GM12878 (cell line): ENCODE results near the gene TESK2. TPM values are rescaled to one million over a fixed set of nuclear protein-coding genes. Genes with fewer than 3 reads are reported as not detected.
A peak's percentile ranks its signal among the peaks of the same experiment; 100 is the strongest.

Source experiments
- BACH1 ChIP-seq: fragments of 450-650 bp; IDR thresholded peaks from 2 replicates; pipeline ENCODE4 v1.6.1; 2017; ENCODE audit warnings: mild to moderate bottlenecking, borderline replicate concordance
- EGR1 ChIP-seq, 2 experiments: IDR thresholded peaks; 1 replicate in 1 of 2; 2 replicates in 1 of 2; pipeline ENCODE4 v1.6.1; 2011 to 2012; ENCODE audit warnings: low read depth in 2 of 2, low read length in 2 of 2, borderline replicate concordance in 1 of 2, mild to moderate bottlenecking in 1 of 2, moderate library complexity in 1 of 2
- GABPA ChIP-seq: IDR thresholded peaks from 2 replicates; pipeline ENCODE4 v1.6.1; 2014; ENCODE audit warnings: antibody characterized with exemption, low read depth, mild to moderate bottlenecking, inconsistent platforms
- HDAC2 ChIP-seq: fragments of 200-600 bp; sonication (generic); IDR thresholded peaks from 2 replicates; pipeline ENCODE4 v1.6.1; 2017
- IRF4 ChIP-seq: IDR thresholded peaks from 2 replicates; pipeline ENCODE4 v1.6.1; 2011; ENCODE audit warnings: low read depth, low read length
- JUND ChIP-seq: IDR thresholded peaks from 2 replicates; pipeline ENCODE4 v1.6.1; 2012; ENCODE audit warnings: low read depth, mild to moderate bottlenecking, low read length, improper control_type of control experiment, moderate library complexity
- KLF5 ChIP-seq: fragments of 450-650 bp; IDR thresholded peaks from 2 replicates; pipeline ENCODE4 v1.6.1; 2014; ENCODE audit warnings: mild to moderate bottlenecking; ENCODE audit not compliant: partially characterized antibody
- NFIC ChIP-seq: IDR thresholded peaks from 2 replicates; pipeline ENCODE4 v1.6.1; 2012; ENCODE audit warnings: low read depth, mild to moderate bottlenecking, inconsistent platforms, low read length, moderate library complexity
- NFYA ChIP-seq: IDR thresholded peaks from 2 replicates; pipeline ENCODE4 v1.6.1; 2011; ENCODE audit warnings: low read depth, mild to moderate bottlenecking, low read length, improper control_type of control experiment, borderline replicate concordance
- NFYB ChIP-seq: IDR thresholded peaks from 2 replicates; pipeline ENCODE4 v1.6.1; 2011; ENCODE audit warnings: low read depth, mild to moderate bottlenecking, low read length, improper control_type of control experiment, moderate library complexity; ENCODE audit not compliant: insufficient read depth
- PAX5 ChIP-seq: IDR thresholded peaks from 2 replicates; pipeline ENCODE4 v1.6.1; 2011; ENCODE audit warnings: low read depth, low read length, borderline replicate concordance
- POLR2AphosphoS2 ChIP-seq: IDR thresholded peaks from 2 replicates; pipeline ENCODE4 v1.6.1; 2011; ENCODE audit warnings: low read depth, mild to moderate bottlenecking, low read length, improper control_type of control experiment, moderate library complexity
- POU2F2 ChIP-seq: IDR thresholded peaks from 3 replicates; pipeline ENCODE4 v1.6.1; 2011; ENCODE audit warnings: low read depth, mild to moderate bottlenecking, low read length, borderline replicate concordance
- RB1 ChIP-seq: fragments of 450-650 bp; formaldehyde crosslinking; IDR thresholded peaks from 2 replicates; pipeline ENCODE4 v1.6.1; 2017; ENCODE audit warnings: mild to moderate bottlenecking, borderline replicate concordance
- RUNX3 ChIP-seq: IDR thresholded peaks from 2 replicates; pipeline ENCODE4 v1.6.1; 2012; ENCODE audit warnings: low read length, inconsistent platforms
- SUZ12 ChIP-seq: fragments of 200-600 bp; sonication (generic); IDR thresholded peaks from one replicate; pipeline ENCODE4 v1.6.1; 2018; ENCODE audit warnings: antibody characterized with exemption, mild to moderate bottlenecking; ENCODE audit not compliant: unreplicated experiment
- ZBED1 ChIP-seq: IDR thresholded peaks from 2 replicates; pipeline ENCODE4 v1.6.1; 2016; ENCODE audit warnings: borderline replicate concordance
- ZNF217 ChIP-seq: fragments of 450-650 bp; IDR thresholded peaks from 2 replicates; pipeline ENCODE4 v1.6.1; 2017; ENCODE audit warnings: antibody characterized with exemption, mild to moderate bottlenecking
- ZNF24 ChIP-seq: fragments of 450-650 bp; IDR thresholded peaks from 2 replicates; pipeline ENCODE4 v1.6.1; 2017; ENCODE audit warnings: antibody characterized with exemption, mild to moderate bottlenecking
- polyA plus RNA-seq, 11 experiments: library from polyadenylated mRNA; depleted of rRNA in 4 of 11; unstranded in 6 of 11; stranded (reverse) in 5 of 11; fragments of >200 nt; fragmentation: Nextera tagmentation in 4 of 11; fragmentation: Illumina TruSeq in 1 of 11; extraction: Ambion mirVana in 4 of 11; extraction: Trizol in 1 of 11; gene quantifications; 1 replicate in 1 of 11; 2 replicates in 10 of 11; pipeline versions ENCODE4 v1.2.1 to v1.2.3, GENCODE V29; 2011 to 2016; ENCODE audit warnings: inconsistent platforms in 2 of 11, missing spikeins in 2 of 11, low read depth in 1 of 11
- total RNA-seq, 4 experiments: library from RNA; depleted of rRNA in 3 of 4; stranded (reverse); fragments of >200 nt in 3 of 4; fragmentation: Illumina TruSeq in 1 of 4; extraction: Trizol in 1 of 4; gene quantifications; 2 replicates each; pipeline versions ENCODE4 v1.2.1 to v1.2.3, GENCODE V29; 2013 to 2021
- TF ChIP-seq, protein P1 (sequence below): fragments of 450-650 bp; formaldehyde crosslinking; IDR thresholded peaks from 2 replicates; pipeline ENCODE4 v1.4.0; 2020; ENCODE audit warnings: mild to moderate bottlenecking, moderate library complexity
- TF ChIP-seq, protein P2 (sequence below): fragments of 450-650 bp; IDR thresholded peaks from 2 replicates; pipeline ENCODE4 v1.6.1; 2016; ENCODE audit warnings: mild to moderate bottlenecking
- TF ChIP-seq, protein P3 (sequence below): IDR thresholded peaks from 2 replicates; pipeline ENCODE4 v1.6.1; 2012; ENCODE audit warnings: low read depth, low read length, improper control_type of control experiment
- TF ChIP-seq, protein P4 (sequence below): fragments of 450-650 bp; IDR thresholded peaks from 2 replicates; pipeline ENCODE4 v1.6.1; 2016; ENCODE audit warnings: mild to moderate bottlenecking

TESK2 gene
- total and polyA plus RNA-seq, 10 of the 15 experiments (the other 5 are each of a cell fraction or from before 2014, with no cell fraction given): 2.2 to 10.0 (median 5.7) TPM

DNA sequence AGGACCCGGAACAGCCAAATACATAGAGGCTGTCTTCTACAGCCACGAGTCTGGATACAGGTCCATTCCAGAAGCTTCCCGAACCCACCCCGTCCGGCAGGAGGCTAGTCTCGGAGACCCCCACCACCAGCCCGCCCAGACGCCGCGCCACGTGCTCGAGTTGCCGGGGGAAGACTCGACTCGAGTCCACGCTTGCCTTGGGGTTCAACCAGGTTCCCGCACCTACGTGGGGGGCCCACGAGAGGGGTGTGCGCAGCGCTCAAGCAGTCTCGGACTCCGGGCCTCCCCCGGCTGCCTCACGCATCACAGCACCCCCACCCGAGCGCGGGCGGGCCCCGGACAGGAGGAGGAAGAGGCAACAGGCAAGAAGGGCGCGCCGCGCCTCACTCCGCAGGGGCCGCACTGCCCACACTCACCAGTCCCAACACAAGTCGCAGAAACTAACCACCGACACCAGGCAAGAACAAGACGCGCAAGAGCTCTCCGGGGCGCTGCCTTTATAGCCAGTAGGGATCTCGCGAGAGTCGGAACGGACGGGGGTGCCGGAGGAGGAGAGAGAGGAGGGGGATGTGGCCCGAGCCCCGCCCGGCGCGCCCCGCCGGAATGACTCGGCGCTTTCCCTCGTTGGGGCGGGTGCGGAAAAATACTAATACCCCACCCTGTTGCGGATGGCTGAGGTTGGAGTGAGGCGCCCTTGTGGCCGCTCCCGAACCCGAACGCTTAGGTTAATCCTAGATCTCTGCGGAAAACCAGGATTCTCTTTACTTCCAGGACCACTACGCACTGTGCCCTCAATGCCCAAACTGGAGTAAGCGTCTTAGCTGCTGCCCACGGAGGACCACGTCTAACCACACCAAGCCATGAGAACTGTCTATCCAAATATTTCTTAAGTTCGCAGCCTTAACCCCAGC is 30.7 kb upstream of the TESK2 start, which contains the start of gene PRDX1 (continued):
- TF ChIP-seq KLF5 (peak; percentile 85), HDAC2 (no peak), RUNX3 (peak; percentile 84), ZBED1 (peak; percentile 95), NFYA (no peak), ZNF217 (no peak), PAX5 (peak; percentile 60; the same call in 1 of the 2 replicates), ZNF24 (no peak), POLR2AphosphoS2 (peak; percentile 99), SUZ12 (no peak), BACH1 (peak; percentile 98), POU2F2 (peak; percentile 98), NFIC (peak; percentile 65), NFYB (no peak), EGR1 (IDR thresholded peaks at IDR 0.05; ENCODE audit: borderline replicate concordance in 1 of 2, low read depth in 2 of 2, low read length in 2 of 2) (peak; percentile 49 to 63), GABPA (no peak), IRF4 (peak; percentile 67; the same call in 1 of the 2 replicates), JUND (0 out of 2 replicates have a peak, but pooled peaks have one; percentile 3), RB1 (peak; percentile 88; the same call in 1 of the 2 replicates)
- TF ChIP-seq, protein P1, sequence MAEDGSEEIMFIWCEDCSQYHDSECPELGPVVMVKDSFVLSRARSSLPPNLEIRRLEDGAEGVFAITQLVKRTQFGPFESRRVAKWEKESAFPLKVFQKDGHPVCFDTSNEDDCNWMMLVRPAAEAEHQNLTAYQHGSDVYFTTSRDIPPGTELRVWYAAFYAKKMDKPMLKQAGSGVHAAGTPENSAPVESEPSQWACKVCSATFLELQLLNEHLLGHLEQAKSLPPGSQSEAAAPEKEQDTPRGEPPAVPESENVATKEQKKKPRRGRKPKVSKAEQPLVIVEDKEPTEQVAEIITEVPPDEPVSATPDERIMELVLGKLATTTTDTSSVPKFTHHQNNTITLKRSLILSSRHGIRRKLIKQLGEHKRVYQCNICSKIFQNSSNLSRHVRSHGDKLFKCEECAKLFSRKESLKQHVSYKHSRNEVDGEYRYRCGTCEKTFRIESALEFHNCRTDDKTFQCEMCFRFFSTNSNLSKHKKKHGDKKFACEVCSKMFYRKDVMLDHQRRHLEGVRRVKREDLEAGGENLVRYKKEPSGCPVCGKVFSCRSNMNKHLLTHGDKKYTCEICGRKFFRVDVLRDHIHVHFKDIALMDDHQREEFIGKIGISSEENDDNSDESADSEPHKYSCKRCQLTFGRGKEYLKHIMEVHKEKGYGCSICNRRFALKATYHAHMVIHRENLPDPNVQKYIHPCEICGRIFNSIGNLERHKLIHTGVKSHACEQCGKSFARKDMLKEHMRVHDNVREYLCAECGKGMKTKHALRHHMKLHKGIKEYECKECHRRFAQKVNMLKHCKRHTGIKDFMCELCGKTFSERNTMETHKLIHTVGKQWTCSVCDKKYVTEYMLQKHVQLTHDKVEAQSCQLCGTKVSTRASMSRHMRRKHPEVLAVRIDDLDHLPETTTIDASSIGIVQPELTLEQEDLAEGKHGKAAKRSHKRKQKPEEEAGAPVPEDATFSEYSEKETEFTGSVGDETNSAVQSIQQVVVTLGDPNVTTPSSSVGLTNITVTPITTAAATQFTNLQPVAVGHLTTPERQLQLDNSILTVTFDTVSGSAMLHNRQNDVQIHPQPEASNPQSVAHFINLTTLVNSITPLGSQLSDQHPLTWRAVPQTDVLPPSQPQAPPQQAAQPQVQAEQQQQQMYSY (CRISPR knock-in tag): no peak
- TF ChIP-seq, protein P2, sequence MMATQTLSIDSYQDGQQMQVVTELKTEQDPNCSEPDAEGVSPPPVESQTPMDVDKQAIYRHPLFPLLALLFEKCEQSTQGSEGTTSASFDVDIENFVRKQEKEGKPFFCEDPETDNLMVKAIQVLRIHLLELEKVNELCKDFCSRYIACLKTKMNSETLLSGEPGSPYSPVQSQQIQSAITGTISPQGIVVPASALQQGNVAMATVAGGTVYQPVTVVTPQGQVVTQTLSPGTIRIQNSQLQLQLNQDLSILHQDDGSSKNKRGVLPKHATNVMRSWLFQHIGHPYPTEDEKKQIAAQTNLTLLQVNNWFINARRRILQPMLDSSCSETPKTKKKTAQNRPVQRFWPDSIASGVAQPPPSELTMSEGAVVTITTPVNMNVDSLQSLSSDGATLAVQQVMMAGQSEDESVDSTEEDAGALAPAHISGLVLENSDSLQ: peak; percentile 70
- TF ChIP-seq, protein P3, sequence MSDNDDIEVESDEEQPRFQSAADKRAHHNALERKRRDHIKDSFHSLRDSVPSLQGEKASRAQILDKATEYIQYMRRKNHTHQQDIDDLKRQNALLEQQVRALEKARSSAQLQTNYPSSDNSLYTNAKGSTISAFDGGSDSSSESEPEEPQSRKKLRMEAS: peak; percentile 35; the same call in 1 of the 2 replicates
- TF ChIP-seq, protein P4, sequence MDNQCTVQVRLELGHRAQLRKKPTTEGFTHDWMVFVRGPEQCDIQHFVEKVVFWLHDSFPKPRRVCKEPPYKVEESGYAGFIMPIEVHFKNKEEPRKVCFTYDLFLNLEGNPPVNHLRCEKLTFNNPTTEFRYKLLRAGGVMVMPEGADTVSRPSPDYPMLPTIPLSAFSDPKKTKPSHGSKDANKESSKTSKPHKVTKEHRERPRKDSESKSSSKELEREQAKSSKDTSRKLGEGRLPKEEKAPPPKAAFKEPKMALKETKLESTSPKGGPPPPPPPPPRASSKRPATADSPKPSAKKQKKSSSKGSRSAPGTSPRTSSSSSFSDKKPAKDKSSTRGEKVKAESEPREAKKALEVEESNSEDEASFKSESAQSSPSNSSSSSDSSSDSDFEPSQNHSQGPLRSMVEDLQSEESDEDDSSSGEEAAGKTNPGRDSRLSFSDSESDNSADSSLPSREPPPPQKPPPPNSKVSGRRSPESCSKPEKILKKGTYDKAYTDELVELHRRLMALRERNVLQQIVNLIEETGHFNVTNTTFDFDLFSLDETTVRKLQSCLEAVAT: peak; percentile 100
